Measurements from ENCODE around the gene TRPV4. TPM values are rescaled to one million over a fixed set of nuclear protein-coding genes. Genes with fewer than 3 reads are reported as not detected.

TRPV4 gene
- polyA plus RNA-seq, 1 of the 3 experiments (the other 2 are of a cell fraction), result 5.2 TPM

- Histone ChIP-seq H3K27ac (ENCODE audit: low read depth in 2 of 2, low read length in 1 of 2) (no peak overlapping the region), H3K4me2 (no peak overlapping the region), H3K9ac (no peak overlapping the region), H3K9me2 (no peaks in the 10 kb centered on the region), H4K20me1 (ENCODE audit: insufficient read depth) (no peaks in the 10 kb centered on the region), H2AFZ (ENCODE audit: low read depth) (no peak overlapping the region), H3K79me2 (ENCODE audit: insufficient read depth) (no peaks in the 10 kb centered on the region), H3K4me3 (ENCODE audit: low read depth in 2 of 2, low read length in 1 of 2) (no peak overlapping the region), H3K27me3 (ENCODE audit: insufficient read depth) (no peaks in the 10 kb centered on the region), H3K9me3 (no peaks in the 10 kb centered on the region), H3F3A (replicated peaks; ENCODE audit: insufficient read depth) (peaks cover 11% of the 10 kb centered on the region), H3K4me1 (ENCODE audit: control insufficient read depth in 1 of 2, insufficient read depth in 2 of 2, low read depth in 1 of 2, low read length in 1 of 2) (peaks cover 0 to 3% of the 10 kb centered on the region in 2 experiments; a peak in 1 of 4 replicates), H3K36me3 (replicated peaks in 1 of 2; ENCODE audit: control insufficient read depth in 1 of 2, insufficient read depth in 2 of 2, low read length in 1 of 2) (no peaks in the 10 kb centered on the region)
- 76% methylated on average over 5 of the region's 5 CpGs for WGBS (ENCODE audit: low lambda C conversion rate)
- no peak for DNase-seq
- ChIA-PET CTCF (interaction anchor here (1.0 to 8.3 kb wide), 6 partner anchors 10 to 416 kb away, joined by 3 to 89 read pairs (median 11); partner anchors contain the start of gene TRPV4), POLR2A (interaction anchor here (0.7 kb wide), 1 partner anchor 42 kb away, joined by 3 read pairs; no protein-coding TSS in a partner anchor)
- TF ChIP-seq FOXM1 (IDR thresholded peaks at IDR 0.05; ENCODE audit: low read depth) (no peak), TCF12 (IDR thresholded peaks at IDR 0.05) (no peak), USF2 (IDR thresholded peaks at IDR 0.05; ENCODE audit: borderline replicate concordance, low read depth, low read length) (no peak), MXI1 (IDR thresholded peaks at IDR 0.05; ENCODE audit: low read depth, low read length) (no peak), FOSL2 (IDR thresholded peaks at IDR 0.05; ENCODE audit: borderline replicate concordance, low read depth) (no peak), NFIC (IDR thresholded peaks at IDR 0.05; ENCODE audit: borderline replicate concordance) (no peak), POLR2AphosphoS5 (IDR thresholded peaks at IDR 0.05; ENCODE audit: low read depth, low read length) (no peak), ELF1 (IDR thresholded peaks at IDR 0.05) (no peak), RCOR1 (IDR thresholded peaks at IDR 0.05; ENCODE audit: low read length) (no peak), PBX3 (IDR thresholded peaks at IDR 0.05) (no peak), TEAD4 (IDR thresholded peaks at IDR 0.05; ENCODE audit: borderline replicate concordance, insufficient read depth) (no peak)
Measured at GRCh38 chr12:109844091-109844490, 10.9 kb upstream of the TRPV4 start.

- peaks cover 0 to 3% of the 10 kb centered on the region in 2 experiments; a peak in 1 of 4 replicates for H3K4me1 ChIP-seq (ENCODE audit: control insufficient read depth in 1 of 2, insufficient read depth in 2 of 2, low read depth in 1 of 2, low read length in 1 of 2)
- CTCF ChIA-PET, result interaction anchor here (0.9 to 8.3 kb wide), 3 partner anchors 11 to 37 kb away, joined by 4 to 89 read pairs (median 11); no protein-coding TSS in a partner anchor
- H2AFZ ChIP-seq (ENCODE audit: low read depth), result no peak overlapping the region
- H3K4me2 ChIP-seq, result no peak overlapping the region
- H3K9me3 ChIP-seq, result no peaks in the 10 kb centered on the region
- H3K27ac ChIP-seq (ENCODE audit: low read depth in 2 of 2, low read length in 1 of 2), result no peak overlapping the region
- TF ChIP-seq POLR2AphosphoS5 (IDR thresholded peaks at IDR 0.05; ENCODE audit: low read depth, low read length) (no peak), EZH2phosphoT487 (IDR thresholded peaks at IDR 0.05; ENCODE audit: borderline replicate concordance, low read depth) (no peak), MXI1 (IDR thresholded peaks at IDR 0.05; ENCODE audit: low read depth, low read length) (no peak), PBX3 (IDR thresholded peaks at IDR 0.05) (no peak), RAD21 (IDR thresholded peaks at IDR 0.05; ENCODE audit: low read length) (no peak), RXRA (IDR thresholded peaks at IDR 0.05; ENCODE audit: borderline replicate concordance, low read depth) (no peak), ELF1 (IDR thresholded peaks at IDR 0.05) (no peak), FOXJ3 (CRISPR knock-in tag; IDR thresholded peaks at IDR 0.05) (no peak), MEF2A (IDR thresholded peaks at IDR 0.05; ENCODE audit: borderline replicate concordance, low read depth) (no peak), USF2 (IDR thresholded peaks at IDR 0.05; ENCODE audit: borderline replicate concordance, low read depth, low read length) (no peak), ZBTB33 (IDR thresholded peaks at IDR 0.05; ENCODE audit: borderline replicate concordance, low read depth) (no peak), NRF1 (IDR thresholded peaks at IDR 0.05; ENCODE audit: low read depth, low read length) (no peak)
- no peaks in the 10 kb centered on the region for H3K9me2 ChIP-seq
- no peaks in the 10 kb centered on the region for H3K79me2 ChIP-seq (ENCODE audit: insufficient read depth)
- H3F3A ChIP-seq (replicated peaks; ENCODE audit: insufficient read depth), result peaks cover 13% of the 10 kb centered on the region
- no peaks in the 10 kb centered on the region for H3K36me3 ChIP-seq (replicated peaks in 1 of 2; ENCODE audit: control insufficient read depth in 1 of 2, insufficient read depth in 2 of 2, low read length in 1 of 2)
- H3K4me3 ChIP-seq (ENCODE audit: low read depth in 2 of 2, low read length in 1 of 2), result no peak overlapping the region
- H4K20me1 ChIP-seq (ENCODE audit: insufficient read depth), result no peaks in the 10 kb centered on the region
- H3K9ac ChIP-seq, result no peak overlapping the region
- no peak for DNase-seq
- POLR2A ChIA-PET, result no interaction called here
- 69% methylated on average over 5 of the region's 5 CpGs for WGBS (ENCODE audit: low lambda C conversion rate)
- no peaks in the 10 kb centered on the region for H3K27me3 ChIP-seq (ENCODE audit: insufficient read depth)
Measured at GRCh38 chr12:109842021-109842420, 8.8 kb upstream of the TRPV4 start.
